Kidney (tissue), 14 donors: Measurements from ENCODE around the gene LARGE1. TPM values are rescaled to one million over a fixed set of nuclear protein-coding genes. Genes with fewer than 3 reads are reported as not detected.

Experiments
- DNase-seq, 5 donors: peaks; one replicate each; pipeline ENCODE4 v3.0.0-alpha.2; 2013 to 2020
- FAIRE-seq: peaks from 2 replicates; lab custom pipeline; 2012; peaks lifted over from hg19 to GRCh38; lab: Jason Lieb, UNC
- H3K27ac ChIP-seq, 2 donors: one replicate each; pipeline ENCODE4 v1.7.0; 2013; ENCODE audit warnings: low read depth in 2 of 2, low read length in 2 of 2, inconsistent platforms in 1 of 2
- H3K27me3 ChIP-seq: one replicate; pipeline ENCODE4 v1.7.1; 2013; ENCODE audit warnings: low read length, inconsistent platforms; ENCODE audit not compliant: control insufficient read depth, insufficient read depth
- H3K36me3 ChIP-seq, 3 donors: one replicate each; pipeline versions ENCODE4 v1.7.0 to v1.7.1; 2013; ENCODE audit warnings: low read length in 3 of 3, control low read depth in 1 of 3, inconsistent platforms in 1 of 3; ENCODE audit not compliant: insufficient read depth in 3 of 3, control insufficient read depth in 2 of 3
- H3K4me1 ChIP-seq, 3 donors: one replicate each; pipeline versions ENCODE4 v1.7.0 to v1.7.1; 2013; ENCODE audit warnings: low read length in 3 of 3, inconsistent platforms in 1 of 3, low read depth in 1 of 3; ENCODE audit not compliant: control insufficient read depth in 2 of 3, insufficient read depth in 2 of 3
- H3K4me3 ChIP-seq, 3 donors: one replicate each; pipeline versions ENCODE4 v1.7.0 to v1.8.1; 2013; ENCODE audit warnings: low read length in 3 of 3, control low read depth in 1 of 3, inconsistent platforms in 1 of 3
- H3K9ac ChIP-seq, 3 donors: one replicate each; pipeline versions ENCODE4 v1.7.0 to v1.7.1; 2013; ENCODE audit warnings: low read length in 3 of 3, control low read depth in 1 of 3, inconsistent platforms in 1 of 3
- H3K9me3 ChIP-seq, 3 donors: one replicate each; pipeline versions ENCODE4 v1.7.0 to v1.7.1; 2013; ENCODE audit warnings: low read length in 3 of 3, control low read depth in 1 of 3, inconsistent platforms in 1 of 3; ENCODE audit not compliant: control insufficient read depth in 2 of 3, insufficient read depth in 1 of 3
- intact Hi-C: fragments of 100-400 bp; cut with DNase I; formaldehyde crosslinking; loops from one replicate; pipeline ENCODE4 v1.11.1; 2022
- polyA plus RNA-seq: library from polyadenylated mRNA; stranded (reverse); fragments of 350-450 nt; fragmentation: Illumina TruSeq; extraction: RNeasy Lipid Tissue Mini Kit (QIAGEN cat#74804); gene quantifications from one replicate; pipeline ENCODE4 v1.2.3, GENCODE V29; 2014; ENCODE audit warnings: low read depth, low replicate concordance; ENCODE audit not compliant: insufficient read depth
- total RNA-seq: library from RNA; stranded (reverse); fragmentation: NEBNext Ultra II Directional; extraction: Animal tissue kit (Norgen Biotek cat#: 25700); gene quantifications from one replicate; pipeline ENCODE4 v1.2.1, GENCODE V29; 2021
- TF ChIP-seq, protein P1 (sequence below): IDR thresholded peaks from 3 replicates; pipeline ENCODE4 v1.5.1; 2012; ENCODE audit warnings: mild to moderate bottlenecking, moderate library complexity, borderline replicate concordance; ENCODE audit not compliant: insufficient read depth; ENCODE audit errors: extremely low read depth
- donor health status: control.
- donor health status: control.
- donor health status: control.
- donor health status: control.
- donor health status: control.
- donor health status: DM: yes; HTN: yes; CAD: no.
- donor health status: Normal renal cell carcinoma (clear cell type).

LARGE1 gene
- total and polyA plus RNA-seq, 2 donors from 2014 or later: 5.0 to 22.9 TPM

DNA sequence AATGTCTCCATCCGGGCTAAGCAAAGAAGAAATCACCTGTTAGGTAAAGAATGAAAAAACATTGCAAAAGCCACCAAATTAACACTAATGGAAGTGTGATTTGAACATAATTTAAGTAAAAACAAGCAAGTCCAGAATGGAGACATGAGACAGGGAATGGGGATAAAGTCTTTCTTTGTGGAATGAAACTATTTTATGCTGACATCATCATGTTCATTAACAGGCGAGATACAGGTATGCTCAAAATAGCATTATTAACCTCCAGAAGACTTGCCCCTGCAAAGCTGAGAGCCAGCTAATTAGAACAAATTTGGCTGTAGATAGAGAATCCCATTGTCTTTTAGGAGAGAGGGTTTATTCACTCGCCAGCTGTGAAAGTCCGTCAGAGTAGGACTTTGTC is 4.9 kb upstream of the LARGE1 start:
- DNase-seq (no peak), FAIRE-seq (no peak)
- H3K27me3 ChIP-seq: no peaks in the 10 kb centered on the region
- H3K9ac ChIP-seq: no peak overlapping the region
- H3K9me3 ChIP-seq: no peaks in the 10 kb centered on the region
- H3K4me3 ChIP-seq: no peak overlapping the region
- intact Hi-C loops: loop anchor here (10.0 kb wide), 1 partner anchor 620 kb away; no protein-coding TSS in a partner anchor
- TF ChIP-seq, protein P1, sequence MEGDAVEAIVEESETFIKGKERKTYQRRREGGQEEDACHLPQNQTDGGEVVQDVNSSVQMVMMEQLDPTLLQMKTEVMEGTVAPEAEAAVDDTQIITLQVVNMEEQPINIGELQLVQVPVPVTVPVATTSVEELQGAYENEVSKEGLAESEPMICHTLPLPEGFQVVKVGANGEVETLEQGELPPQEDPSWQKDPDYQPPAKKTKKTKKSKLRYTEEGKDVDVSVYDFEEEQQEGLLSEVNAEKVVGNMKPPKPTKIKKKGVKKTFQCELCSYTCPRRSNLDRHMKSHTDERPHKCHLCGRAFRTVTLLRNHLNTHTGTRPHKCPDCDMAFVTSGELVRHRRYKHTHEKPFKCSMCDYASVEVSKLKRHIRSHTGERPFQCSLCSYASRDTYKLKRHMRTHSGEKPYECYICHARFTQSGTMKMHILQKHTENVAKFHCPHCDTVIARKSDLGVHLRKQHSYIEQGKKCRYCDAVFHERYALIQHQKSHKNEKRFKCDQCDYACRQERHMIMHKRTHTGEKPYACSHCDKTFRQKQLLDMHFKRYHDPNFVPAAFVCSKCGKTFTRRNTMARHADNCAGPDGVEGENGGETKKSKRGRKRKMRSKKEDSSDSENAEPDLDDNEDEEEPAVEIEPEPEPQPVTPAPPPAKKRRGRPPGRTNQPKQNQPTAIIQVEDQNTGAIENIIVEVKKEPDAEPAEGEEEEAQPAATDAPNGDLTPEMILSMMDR: no peak
- peaks cover 0 to 14% (median 4%) of the 10 kb centered on the region in 3 donors for H3K4me1 ChIP-seq
- no peak overlapping the region for H3K27ac ChIP-seq
- H3K36me3 ChIP-seq: no peaks in the 10 kb centered on the region

DNA sequence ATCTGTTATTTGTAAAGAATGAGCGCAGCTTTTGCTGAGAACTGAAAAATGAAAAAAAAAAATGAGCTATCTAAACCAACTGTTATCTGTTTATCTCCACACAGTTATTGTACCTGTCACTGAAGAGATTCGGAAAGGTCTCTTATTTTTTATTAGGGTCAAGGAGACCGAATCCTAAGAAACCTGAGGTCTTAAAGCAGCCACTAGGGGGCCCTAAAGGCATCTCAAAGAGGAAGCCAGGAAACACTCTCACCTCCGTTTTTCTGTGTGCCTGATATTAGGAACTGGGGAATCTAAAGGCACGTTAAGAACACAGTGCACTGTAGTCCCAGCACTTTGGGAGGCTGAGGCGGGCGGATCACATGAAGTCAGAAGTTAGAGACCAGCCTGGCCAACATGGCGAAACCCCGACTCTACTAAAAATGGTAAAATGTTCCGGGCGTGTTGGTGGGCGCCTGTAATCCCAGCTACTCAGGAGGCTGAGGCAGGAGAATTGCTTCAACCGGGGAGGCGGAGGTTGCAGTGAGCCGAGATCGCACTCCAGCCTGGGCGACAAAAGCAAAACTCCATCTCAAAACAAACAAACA is 3.5 kb upstream of the LARGE1 start:
- Histone ChIP-seq H3K27me3 (no peaks in the 10 kb centered on the region), H3K36me3 (no peaks in the 10 kb centered on the region), H3K9me3 (no peaks in the 10 kb centered on the region), H3K9ac (no peak overlapping the region), H3K4me1 (peaks cover 5 to 19% (median 6%) of the 10 kb centered on the region in 3 donors), H3K4me3 (no peak overlapping the region), H3K27ac (no peak overlapping the region)
- peak; percentile 15 for FAIRE-seq
- intact Hi-C loops: loop anchor here (10.0 kb wide), 1 partner anchor 619 kb away; no protein-coding TSS in a partner anchor
- TF ChIP-seq, protein P1: peak; percentile 66
- DNase-seq: peak in 4 of 5 donors; percentile 60 to 93 (median 76)

DNA sequence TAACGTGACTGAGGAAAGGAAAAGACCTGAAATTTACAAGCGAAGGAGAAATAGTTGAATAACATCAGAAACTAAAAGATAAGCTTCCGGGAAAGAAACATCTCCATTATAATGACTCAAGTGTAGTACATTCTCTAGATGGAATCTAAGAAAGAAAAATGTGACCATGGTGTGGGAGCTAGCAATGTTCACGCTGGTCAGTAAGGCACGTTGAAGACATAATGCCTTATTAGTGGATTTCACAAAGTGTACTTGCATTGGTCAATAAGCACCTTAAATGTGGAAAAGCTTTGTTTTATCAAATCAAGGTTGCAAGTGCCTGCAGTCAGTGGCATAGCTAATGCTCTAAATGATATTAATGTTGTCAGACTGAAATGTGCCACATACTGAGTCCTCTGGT is 2.8 kb upstream of the LARGE1 start:
- Histone ChIP-seq H3K9me3 (no peaks in the 10 kb centered on the region), H3K4me1 (peaks cover 5 to 19% (median 6%) of the 10 kb centered on the region in 3 donors), H3K4me3 (peak overlapping the region; percentile 66 to 74 (median 68)), H3K9ac (peak overlapping the region in 1 of 3 donors; percentile 47), H3K27me3 (no peaks in the 10 kb centered on the region), H3K27ac (no peak overlapping the region), H3K36me3 (no peaks in the 10 kb centered on the region)
- FAIRE-seq (no peak), DNase-seq (no peak)
- TF ChIP-seq, protein P1: no peak
- intact Hi-C loops: loop anchor here (10.0 kb wide), 1 partner anchor 618 kb away; no protein-coding TSS in a partner anchor
